Trophoblast cell (in vitro differentiated cells and primary cell): ENCODE measurements around the gene TNS3.

Experiments
- DNase-seq, 2 donors: peaks; one replicate each; pipeline ENCODE4 v3.0.0-alpha.2; 2016
- H2AFZ ChIP-seq: 2 replicates; pipeline ENCODE4 v1.6.1; 2013; ENCODE audit warnings: low read length, moderate library complexity, mild to moderate bottlenecking; ENCODE audit not compliant: insufficient read depth, poor library complexity
- H2AK5ac ChIP-seq: 2 replicates; pipeline ENCODE4 v1.6.1; 2013; ENCODE audit warnings: mild to moderate bottlenecking, low read length
- H2BK120ac ChIP-seq: 2 replicates; pipeline ENCODE4 v1.6.1; 2013; ENCODE audit warnings: low read length, mild to moderate bottlenecking, moderate library complexity; ENCODE audit not compliant: insufficient read depth, poor library complexity
- H2BK12ac ChIP-seq: 2 replicates; pipeline ENCODE4 v1.6.1; 2013; ENCODE audit warnings: mild to moderate bottlenecking, low read length, moderate library complexity
- H2BK5ac ChIP-seq: 2 replicates; pipeline ENCODE4 v1.6.1; 2013; ENCODE audit warnings: low read length, low read depth, moderate library complexity, mild to moderate bottlenecking; ENCODE audit not compliant: poor library complexity
- H3K14ac ChIP-seq: 2 replicates; pipeline ENCODE4 v1.6.1; 2013; ENCODE audit warnings: mild to moderate bottlenecking, low read length
- H3K18ac ChIP-seq: 2 replicates; pipeline ENCODE4 v1.6.1; 2013; ENCODE audit warnings: mild to moderate bottlenecking, low read length
- H3K23ac ChIP-seq: 2 replicates; pipeline ENCODE4 v1.6.1; 2013; ENCODE audit warnings: low read length
- H3K27ac ChIP-seq: 2 replicates; pipeline ENCODE4 v1.5.1; 2013; ENCODE audit warnings: low read depth, mild to moderate bottlenecking, inconsistent platforms, low read length, moderate library complexity
- H3K27me3 ChIP-seq: 2 replicates; pipeline ENCODE4 v1.6.1; 2013; ENCODE audit warnings: inconsistent platforms, mild to moderate bottlenecking, low read length, moderate library complexity; ENCODE audit not compliant: insufficient read depth
- H3K36me3 ChIP-seq, 2 experiments: 1 replicate in 1 of 2; 2 replicates in 1 of 2; pipeline ENCODE4 v1.6.1; 2013; ENCODE audit warnings: low read length in 2 of 2, mild to moderate bottlenecking in 2 of 2, moderate library complexity in 1 of 2; ENCODE audit not compliant: insufficient read depth in 2 of 2, control insufficient read depth in 1 of 2
- H3K4ac ChIP-seq: 2 replicates; pipeline ENCODE4 v1.6.1; 2013; ENCODE audit warnings: low read depth, mild to moderate bottlenecking, low read length, moderate library complexity
- H3K4me1 ChIP-seq, 2 experiments: 1 replicate in 1 of 2; 2 replicates in 1 of 2; pipeline ENCODE4 v1.6.1; 2013; ENCODE audit warnings: low read length in 2 of 2, mild to moderate bottlenecking in 2 of 2, moderate library complexity in 1 of 2; ENCODE audit not compliant: insufficient read depth in 2 of 2, control insufficient read depth in 1 of 2
- H3K4me2 ChIP-seq: 2 replicates; pipeline ENCODE4 v1.6.1; 2013; ENCODE audit warnings: inconsistent platforms, mild to moderate bottlenecking, low read length, moderate library complexity
- H3K4me3 ChIP-seq: 2 replicates; pipeline ENCODE4 v1.5.1; 2013; ENCODE audit warnings: mild to moderate bottlenecking, low read depth, low read length, inconsistent platforms
- H3K79me1 ChIP-seq: one replicate; pipeline ENCODE4 v1.6.1; 2013; ENCODE audit warnings: low read length
- H3K79me2 ChIP-seq: 2 replicates; pipeline ENCODE4 v1.6.1; 2013; ENCODE audit warnings: low read length, mild to moderate bottlenecking; ENCODE audit not compliant: control insufficient read depth, insufficient read depth, poor library complexity
- H3K9ac ChIP-seq: 2 replicates; pipeline ENCODE4 v1.6.1; 2013; ENCODE audit warnings: mild to moderate bottlenecking, low read length
- H3K9me3 ChIP-seq: 2 replicates; pipeline ENCODE4 v1.6.1; 2013; ENCODE audit warnings: low read depth, mild to moderate bottlenecking, control low read depth, inconsistent platforms, low read length; ENCODE audit not compliant: insufficient read depth
- H4K12ac ChIP-seq: 2 replicates; pipeline ENCODE4 v1.6.1; 2013; ENCODE audit warnings: low read depth, mild to moderate bottlenecking, low read length, moderate library complexity
- H4K8ac ChIP-seq: 2 replicates; pipeline ENCODE4 v1.6.1; 2013; ENCODE audit warnings: low read depth, mild to moderate bottlenecking, low read length, moderate library complexity
- H4K91ac ChIP-seq: one replicate; pipeline ENCODE4 v1.6.1; 2013; ENCODE audit warnings: low read depth, mild to moderate bottlenecking, low read length, moderate library complexity
- WGBS: extraction: QIAGEN DNeasy Blood & Tissue Kit; methylation state at CpG from one replicate; pipeline ENCODE4 v1.1.7; 2013; ENCODE audit warnings: missing lambda C conversion rate; ENCODE audit not compliant: insufficient read length, insufficient coverage; ENCODE audit errors: extremely low coverage; 5-methylcytosine and 5-hydroxymethylcytosine counted together

Gene TNS3

GRCh38 chr7:47576031-47576865 lies 5.7 kb downstream of the TNS3 start:
- H3K79me2 ChIP-seq = peaks cover 41% of the 10 kb centered on the region
- no peak overlapping the region for H4K12ac ChIP-seq
- H2AFZ ChIP-seq = no peak overlapping the region
- H3K4me1 ChIP-seq = peaks cover 55 to 61% of the 10 kb centered on the region in 2 experiments
- H2BK5ac ChIP-seq = peak overlapping the region; percentile 90
- no peak overlapping the region for H2AK5ac ChIP-seq
- DNase-seq = peak; percentile 93 to 98
- H3K9ac ChIP-seq = no peak overlapping the region
- peak overlapping the region; percentile 38 for H2BK12ac ChIP-seq
- peak overlapping the region; percentile 52 for H2BK120ac ChIP-seq
- H4K91ac ChIP-seq = peak overlapping the region; percentile 96
- peaks cover 68% of the 10 kb centered on the region for H3K79me1 ChIP-seq
- peak overlapping the region; percentile 97 for H3K27ac ChIP-seq
- H3K4ac ChIP-seq = peak overlapping the region; percentile 21
- H3K4me2 ChIP-seq = peak overlapping the region; percentile 27
- H3K36me3 ChIP-seq = peaks cover 25 to 27% of the 10 kb centered on the region in 2 experiments
- no peaks in the 10 kb centered on the region for H3K27me3 ChIP-seq
- no CpG with 5 or more reads among the region's 13 CpGs for WGBS
- no peak overlapping the region for H3K23ac ChIP-seq
- peak overlapping the region; percentile 51 for H3K18ac ChIP-seq
- H4K8ac ChIP-seq = peak overlapping the region; percentile 14
- H3K9me3 ChIP-seq = no peaks in the 10 kb centered on the region
- no peak overlapping the region for H3K14ac ChIP-seq
- H3K4me3 ChIP-seq = no peak overlapping the region

GRCh38 chr7:47574482-47575329 lies 7.2 kb downstream of the TNS3 start:
- peaks cover 60% of the 10 kb centered on the region for H3K79me1 ChIP-seq
- WGBS = no CpG with 5 or more reads among the region's 11 CpGs

GRCh38 chr7:47573758-47574481 lies 8.0 kb downstream of the TNS3 start:
- no peaks in the 10 kb centered on the region for H3K9me3 ChIP-seq

More at GRCh38 chr7:47574482-47575329, 7.2 kb downstream of the TNS3 start:
- H3K18ac ChIP-seq = no peak overlapping the region
- H3K9me3 ChIP-seq = no peaks in the 10 kb centered on the region
- peak overlapping the region; percentile 61 for H3K4ac ChIP-seq
- peaks cover 32 to 35% of the 10 kb centered on the region in 2 experiments for H3K36me3 ChIP-seq
- H4K12ac ChIP-seq = no peak overlapping the region
- peak overlapping the region; percentile 28 for H2BK120ac ChIP-seq
- no peak overlapping the region for H3K4me3 ChIP-seq
- H3K27ac ChIP-seq = peak overlapping the region; percentile 90
- peak overlapping the region; percentile 65 for H2BK5ac ChIP-seq
- no peak overlapping the region for H2AFZ ChIP-seq
- no peak overlapping the region for H4K8ac ChIP-seq
- peak overlapping the region; percentile 60 for H3K14ac ChIP-seq
- no peak overlapping the region for H3K23ac ChIP-seq
- H2BK12ac ChIP-seq = peak overlapping the region; percentile 70
- peaks cover 40% of the 10 kb centered on the region for H3K79me2 ChIP-seq
- peaks cover 56% of the 10 kb centered on the region in 2 experiments for H3K4me1 ChIP-seq
- peak overlapping the region; percentile 73 for H2AK5ac ChIP-seq
- no peak for DNase-seq
- peak overlapping the region; percentile 91 for H4K91ac ChIP-seq
- no peak overlapping the region for H3K4me2 ChIP-seq
- H3K9ac ChIP-seq = no peak overlapping the region
- no peaks in the 10 kb centered on the region for H3K27me3 ChIP-seq

More at GRCh38 chr7:47573758-47574481, 8.0 kb downstream of the TNS3 start:
- H3K9ac ChIP-seq = peak overlapping the region; percentile 21
- WGBS = no CpG with 5 or more reads among the region's 11 CpGs
- peaks cover 34 to 38% of the 10 kb centered on the region in 2 experiments for H3K36me3 ChIP-seq
- no peak overlapping the region for H3K23ac ChIP-seq
- H2AK5ac ChIP-seq = peak overlapping the region; percentile 7
- H4K8ac ChIP-seq = peak overlapping the region; percentile 68
- H4K12ac ChIP-seq = no peak overlapping the region
- peak overlapping the region; percentile 47 for H2BK5ac ChIP-seq
- peak overlapping the region; percentile 95 for H4K91ac ChIP-seq
- no peak overlapping the region for H3K4me3 ChIP-seq
- H3K18ac ChIP-seq = peak overlapping the region; percentile 94
- H3K14ac ChIP-seq = peak overlapping the region; percentile 85
- H3K79me2 ChIP-seq = peaks cover 35% of the 10 kb centered on the region
- H3K79me1 ChIP-seq = peaks cover 52% of the 10 kb centered on the region
- peak overlapping the region; percentile 90 for H3K27ac ChIP-seq
- H2BK12ac ChIP-seq = peak overlapping the region; percentile 81
- H3K4me2 ChIP-seq = peak overlapping the region; percentile 26
- H2AFZ ChIP-seq = peak overlapping the region; percentile 56
- no peaks in the 10 kb centered on the region for H3K27me3 ChIP-seq
- H3K4me1 ChIP-seq = peaks cover 48 to 49% of the 10 kb centered on the region in 2 experiments
- peak overlapping the region; percentile 84 for H2BK120ac ChIP-seq
- peak overlapping the region; percentile 97 for H3K4ac ChIP-seq
- DNase-seq = peak; percentile 71 to 80
